Measurements from ENCODE around the gene NXPE3.

NXPE3 gene

GRCh38 chr3:101828691-101829436 is 49.9 kb downstream of the NXPE3 start:
- DNase-seq (ENCODE audit: low read depth in 2 of 2), result peak; percentile 16 to 21

GRCh38 chr3:101829437-101829830 is 50.4 kb downstream of the NXPE3 start:
- no peak for DNase-seq (ENCODE audit: low read depth in 2 of 2)

- no peak for DNase-seq (ENCODE audit: low read depth in 2 of 2)
Observed at GRCh38 chr3:101829874-101830273, 50.9 kb downstream of the NXPE3 start.

GRCh38 chr3:101833446-101833974 is 54.5 kb downstream of the NXPE3 start:
- DNase-seq (ENCODE audit: low read depth in 2 of 2), result no peak

GRCh38 chr3:101835676-101836075 is 56.7 kb downstream of the NXPE3 start:
- DNase-seq (ENCODE audit: low read depth in 2 of 2), result no peak

- DNase-seq (ENCODE audit: low read depth in 2 of 2), result no peak
Observed at GRCh38 chr3:101836160-101836559, 57.1 kb downstream of the NXPE3 start.

GRCh38 chr3:101836652-101837598 is 57.9 kb downstream of the NXPE3 start:
- no peak for DNase-seq (ENCODE audit: low read depth in 2 of 2)

- DNase-seq (ENCODE audit: low read depth in 2 of 2), result no peak
Observed at GRCh38 chr3:101838691-101839090, 59.7 kb downstream of the NXPE3 start.

- DNase-seq (ENCODE audit: low read depth in 2 of 2), result no peak
Observed at GRCh38 chr3:101840066-101840465, 61.1 kb downstream of the NXPE3 start.

- DNase-seq (ENCODE audit: low read depth in 2 of 2), result no peak
Observed at GRCh38 chr3:101842245-101842934, 63.4 kb downstream of the NXPE3 start.

GRCh38 chr3:101842935-101843330 is 63.9 kb downstream of the NXPE3 start:
- no peak for DNase-seq (ENCODE audit: low read depth in 2 of 2)

- DNase-seq (ENCODE audit: low read depth in 2 of 2), result no peak
Observed at GRCh38 chr3:101845425-101845824, 66.4 kb downstream of the NXPE3 start.

- DNase-seq (ENCODE audit: low read depth in 2 of 2), result no peak
Observed at GRCh38 chr3:101846709-101847108, 67.7 kb downstream of the NXPE3 start.

- DNase-seq (ENCODE audit: low read depth in 2 of 2), result no peak
Observed at GRCh38 chr3:101847328-101847727, 68.3 kb downstream of the NXPE3 start.

GRCh38 chr3:101848326-101848725 is 69.3 kb downstream of the NXPE3 start:
- DNase-seq (ENCODE audit: low read depth in 2 of 2), result no peak

GRCh38 chr3:101848754-101849713 is 70.0 kb downstream of the NXPE3 start, which contains the start of gene NFKBIZ:
TSS of gene NFKBIZ (plus strand) at chr3:101849514. CDS start at chr3:101849629, 115 bp downstream.
- DNase-seq (ENCODE audit: low read depth in 2 of 2), result peak; percentile 84 to 90

- DNase-seq (ENCODE audit: low read depth in 2 of 2), result peak; percentile 47 to 57
Observed at GRCh38 chr3:101849714-101850245, 70.8 kb downstream of the NXPE3 start.

GRCh38 chr3:101850246-101851051 is 71.4 kb downstream of the NXPE3 start:
- no peak for DNase-seq (ENCODE audit: low read depth in 2 of 2)

GRCh38 chr3:101851072-101851770 is 72.2 kb downstream of the NXPE3 start:
- no peak for DNase-seq (ENCODE audit: low read depth in 2 of 2)
